ENCODE results near the gene ARHGAP4. TPM values are rescaled to one million over a fixed set of nuclear protein-coding genes. Genes with fewer than 3 reads are reported as not detected.

The ARHGAP4 gene
- total RNA-seq, 1 experiment from 2014 or later = 67.4 TPM

DNA sequence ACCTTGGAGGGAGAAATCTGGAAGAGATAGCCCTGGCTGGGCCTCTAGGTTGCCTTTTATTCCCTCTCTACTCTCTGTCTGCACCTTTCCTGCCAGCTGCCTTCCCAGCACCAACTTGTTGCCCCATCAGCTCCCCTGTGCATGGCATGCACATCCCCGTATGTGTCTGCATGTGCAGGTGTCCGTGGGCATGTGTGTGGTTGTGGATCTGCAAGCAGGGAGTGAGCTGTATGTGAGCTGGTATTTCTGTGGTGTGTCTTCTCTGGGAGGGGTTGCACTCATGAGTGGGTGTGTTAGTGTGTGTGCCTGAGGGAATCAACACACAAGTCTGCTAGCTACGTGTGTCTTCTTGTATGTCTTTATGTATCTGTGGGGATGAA, 50.0 kb downstream of the ARHGAP4 start:
- no peak for DNase-seq (ENCODE audit: low read depth, low spot score)
- Histone ChIP-seq H4K20me1 (ENCODE audit: insufficient read depth) (no peaks in the 10 kb centered on the region), H3K4me1 (ENCODE audit: control insufficient read depth in 1 of 2, insufficient read depth in 2 of 2, low read length in 2 of 2) (peaks cover 0 to 2% of the 10 kb centered on the region in 2 experiments; a peak in 1 of 4 replicates), H3K4me3 (replicated peaks in 1 of 2; ENCODE audit: low read depth in 1 of 2, low read length in 2 of 2) (no peak overlapping the region), H3K9me3 (ENCODE audit: control insufficient read depth in 1 of 2, insufficient read depth in 1 of 2, low read depth in 1 of 2, low read length in 2 of 2) (no peaks in the 10 kb centered on the region), H3K79me2 (ENCODE audit: insufficient read depth, low read length) (no peaks in the 10 kb centered on the region), H3K27me3 (ENCODE audit: insufficient read depth, low read length) (no peaks in the 10 kb centered on the region), H2AFZ (ENCODE audit: low read depth, low read length, poor library complexity, severe bottlenecking) (no peak overlapping the region), H3K4me2 (ENCODE audit: low read length) (no peak overlapping the region), H3K27ac (ENCODE audit: low read depth, low read length) (no peak overlapping the region), H3K9ac (ENCODE audit: low read length) (no peak overlapping the region), H3K9me2 (ENCODE audit: insufficient read depth) (no peaks in the 10 kb centered on the region), H3K36me3 (ENCODE audit: control insufficient read depth in 1 of 2, insufficient read depth in 2 of 2, low read length in 2 of 2) (no peaks in the 10 kb centered on the region)
- no peak for ATAC-seq
- intact Hi-C loops (cut with micrococcal nuclease) = no loop called here
- ChIA-PET RAD21 (ENCODE audit: low non-redundant PET in 1 of 2, low total read pairs in 2 of 2, uncharacterized antibody in 2 of 2, unreplicated experiment in 2 of 2) (no interaction called here), CTCF (no interaction called here), POLR2A (no interaction called here)
- BruUV-seq (replicated peaks) = no TSS peak
- TF ChIP-seq FOSL1 (IDR thresholded peaks at IDR 0.05; ENCODE audit: low read depth) (no peak), CEBPB (IDR thresholded peaks at IDR 0.05; ENCODE audit: low read depth) (no peak), SIN3A (IDR thresholded peaks at IDR 0.05; ENCODE audit: low read depth) (no peak)
- TF ChIP-seq, protein P1, sequence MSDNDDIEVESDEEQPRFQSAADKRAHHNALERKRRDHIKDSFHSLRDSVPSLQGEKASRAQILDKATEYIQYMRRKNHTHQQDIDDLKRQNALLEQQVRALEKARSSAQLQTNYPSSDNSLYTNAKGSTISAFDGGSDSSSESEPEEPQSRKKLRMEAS (IDR thresholded peaks at IDR 0.05) = no peak
- TF ChIP-seq, protein P2, sequence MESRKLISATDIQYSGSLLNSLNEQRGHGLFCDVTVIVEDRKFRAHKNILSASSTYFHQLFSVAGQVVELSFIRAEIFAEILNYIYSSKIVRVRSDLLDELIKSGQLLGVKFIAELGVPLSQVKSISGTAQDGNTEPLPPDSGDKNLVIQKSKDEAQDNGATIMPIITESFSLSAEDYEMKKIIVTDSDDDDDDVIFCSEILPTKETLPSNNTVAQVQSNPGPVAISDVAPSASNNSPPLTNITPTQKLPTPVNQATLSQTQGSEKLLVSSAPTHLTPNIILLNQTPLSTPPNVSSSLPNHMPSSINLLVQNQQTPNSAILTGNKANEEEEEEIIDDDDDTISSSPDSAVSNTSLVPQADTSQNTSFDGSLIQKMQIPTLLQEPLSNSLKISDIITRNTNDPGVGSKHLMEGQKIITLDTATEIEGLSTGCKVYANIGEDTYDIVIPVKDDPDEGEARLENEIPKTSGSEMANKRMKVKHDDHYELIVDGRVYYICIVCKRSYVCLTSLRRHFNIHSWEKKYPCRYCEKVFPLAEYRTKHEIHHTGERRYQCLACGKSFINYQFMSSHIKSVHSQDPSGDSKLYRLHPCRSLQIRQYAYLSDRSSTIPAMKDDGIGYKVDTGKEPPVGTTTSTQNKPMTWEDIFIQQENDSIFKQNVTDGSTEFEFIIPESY (IDR thresholded peaks at IDR 0.05; ENCODE audit: extremely low read depth, insufficient replicate concordance, low read length) = no peak
- TF ChIP-seq, protein P3, sequence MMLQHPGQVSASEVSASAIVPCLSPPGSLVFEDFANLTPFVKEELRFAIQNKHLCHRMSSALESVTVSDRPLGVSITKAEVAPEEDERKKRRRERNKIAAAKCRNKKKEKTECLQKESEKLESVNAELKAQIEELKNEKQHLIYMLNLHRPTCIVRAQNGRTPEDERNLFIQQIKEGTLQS (IDR thresholded peaks at IDR 0.05) = no peak

DNA sequence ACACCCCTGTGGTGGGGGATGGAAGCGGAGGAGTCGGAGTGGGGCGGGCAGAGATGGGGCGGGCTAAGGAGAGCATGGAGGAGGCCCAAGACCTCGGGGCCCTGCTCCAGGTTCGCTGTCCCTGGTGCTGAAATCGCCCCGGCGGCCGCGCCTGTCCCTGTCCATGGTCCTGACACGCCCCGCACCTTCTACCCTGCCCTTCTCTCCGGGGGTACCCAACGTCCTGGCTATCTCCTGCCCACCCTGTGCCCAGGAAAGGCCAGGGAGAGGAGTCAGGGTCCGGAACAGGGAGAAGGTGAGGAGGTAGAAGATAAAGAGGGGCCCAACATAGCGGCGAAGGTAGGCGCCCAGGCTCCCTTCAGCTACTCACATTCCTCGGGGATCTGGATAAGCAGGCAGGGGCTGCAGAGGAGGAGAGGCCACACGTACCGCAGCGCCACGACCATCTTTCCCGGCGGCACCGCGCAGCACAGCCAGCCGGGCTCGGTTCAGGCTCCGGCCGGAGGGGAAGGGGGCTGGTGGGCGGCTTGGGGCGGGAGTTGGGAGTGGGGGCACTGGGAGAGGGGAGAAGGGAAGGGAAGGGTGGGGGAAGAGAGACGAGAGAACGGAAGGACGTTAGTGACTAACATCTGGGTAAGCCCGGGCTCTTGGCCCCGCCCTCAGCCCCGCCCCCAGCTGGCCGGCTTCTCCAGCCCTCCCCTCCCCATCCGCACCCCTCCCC, 50.5 kb downstream of the ARHGAP4 start:
- Histone ChIP-seq H3K9me3 (ENCODE audit: control insufficient read depth in 1 of 2, insufficient read depth in 1 of 2, low read depth in 1 of 2, low read length in 2 of 2) (no peaks in the 10 kb centered on the region), H2AFZ (ENCODE audit: low read depth, low read length, poor library complexity, severe bottlenecking) (no peak overlapping the region), H3K4me3 (replicated peaks in 1 of 2; ENCODE audit: low read depth in 1 of 2, low read length in 2 of 2) (no peak overlapping the region), H3K4me1 (ENCODE audit: control insufficient read depth in 1 of 2, insufficient read depth in 2 of 2, low read length in 2 of 2) (no peaks in the 10 kb centered on the region), H3K27ac (ENCODE audit: low read depth, low read length) (no peak overlapping the region), H3K27me3 (ENCODE audit: insufficient read depth, low read length) (no peaks in the 10 kb centered on the region), H3K9me2 (ENCODE audit: insufficient read depth) (no peaks in the 10 kb centered on the region), H3K79me2 (ENCODE audit: insufficient read depth, low read length) (no peaks in the 10 kb centered on the region), H3K9ac (ENCODE audit: low read length) (no peak overlapping the region), H4K20me1 (ENCODE audit: insufficient read depth) (no peaks in the 10 kb centered on the region), H3K4me2 (ENCODE audit: low read length) (no peak overlapping the region), H3K36me3 (ENCODE audit: control insufficient read depth in 1 of 2, insufficient read depth in 2 of 2, low read length in 2 of 2) (no peaks in the 10 kb centered on the region)
- ATAC-seq (peak; percentile 60), DNase-seq (ENCODE audit: low read depth, low spot score) (no peak)
- ChIA-PET POLR2A (no interaction called here), RAD21 (ENCODE audit: low non-redundant PET in 1 of 2, low total read pairs in 2 of 2, uncharacterized antibody in 2 of 2, unreplicated experiment in 2 of 2) (no interaction called here), CTCF (no interaction called here)
- no TSS peak for BruUV-seq (replicated peaks)
- peak; percentile 83 for TF ChIP-seq SIN3A (IDR thresholded peaks at IDR 0.05; ENCODE audit: low read depth)
- TF ChIP-seq ELF1 (IDR thresholded peaks at IDR 0.05; ENCODE audit: borderline replicate concordance, low read depth) = no peak
- TF ChIP-seq, protein P1 (IDR thresholded peaks at IDR 0.05) = peak; percentile 46; the same call in 1 of the 2 replicates
- TF ChIP-seq, protein P4, sequence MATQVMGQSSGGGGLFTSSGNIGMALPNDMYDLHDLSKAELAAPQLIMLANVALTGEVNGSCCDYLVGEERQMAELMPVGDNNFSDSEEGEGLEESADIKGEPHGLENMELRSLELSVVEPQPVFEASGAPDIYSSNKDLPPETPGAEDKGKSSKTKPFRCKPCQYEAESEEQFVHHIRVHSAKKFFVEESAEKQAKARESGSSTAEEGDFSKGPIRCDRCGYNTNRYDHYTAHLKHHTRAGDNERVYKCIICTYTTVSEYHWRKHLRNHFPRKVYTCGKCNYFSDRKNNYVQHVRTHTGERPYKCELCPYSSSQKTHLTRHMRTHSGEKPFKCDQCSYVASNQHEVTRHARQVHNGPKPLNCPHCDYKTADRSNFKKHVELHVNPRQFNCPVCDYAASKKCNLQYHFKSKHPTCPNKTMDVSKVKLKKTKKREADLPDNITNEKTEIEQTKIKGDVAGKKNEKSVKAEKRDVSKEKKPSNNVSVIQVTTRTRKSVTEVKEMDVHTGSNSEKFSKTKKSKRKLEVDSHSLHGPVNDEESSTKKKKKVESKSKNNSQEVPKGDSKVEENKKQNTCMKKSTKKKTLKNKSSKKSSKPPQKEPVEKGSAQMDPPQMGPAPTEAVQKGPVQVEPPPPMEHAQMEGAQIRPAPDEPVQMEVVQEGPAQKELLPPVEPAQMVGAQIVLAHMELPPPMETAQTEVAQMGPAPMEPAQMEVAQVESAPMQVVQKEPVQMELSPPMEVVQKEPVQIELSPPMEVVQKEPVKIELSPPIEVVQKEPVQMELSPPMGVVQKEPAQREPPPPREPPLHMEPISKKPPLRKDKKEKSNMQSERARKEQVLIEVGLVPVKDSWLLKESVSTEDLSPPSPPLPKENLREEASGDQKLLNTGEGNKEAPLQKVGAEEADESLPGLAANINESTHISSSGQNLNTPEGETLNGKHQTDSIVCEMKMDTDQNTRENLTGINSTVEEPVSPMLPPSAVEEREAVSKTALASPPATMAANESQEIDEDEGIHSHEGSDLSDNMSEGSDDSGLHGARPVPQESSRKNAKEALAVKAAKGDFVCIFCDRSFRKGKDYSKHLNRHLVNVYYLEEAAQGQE (IDR thresholded peaks at IDR 0.05; ENCODE audit: low read depth) = peak; percentile 96
- no peak for TF ChIP-seq SRF (IDR thresholded peaks at IDR 0.05; ENCODE audit: low read depth)
- intact Hi-C loops (cut with micrococcal nuclease) = no loop called here
